Panc1 (cell line): ENCODE data around the gene HMOX1.

ENCODE experiments used
- CTCF ChIP-seq: fragments of 450-650 bp; IDR thresholded peaks from 2 replicates; pipeline ENCODE4 v1.5.1; 2017; ENCODE audit warnings: mild to moderate bottlenecking
- POLR2AphosphoS5 ChIP-seq: IDR thresholded peaks from 2 replicates; pipeline ENCODE4 v1.6.1; 2012; ENCODE audit warnings: mild to moderate bottlenecking, low read depth, low read length, moderate library complexity
- REST ChIP-seq, 2 experiments: IDR thresholded peaks; 2 replicates each; pipeline ENCODE4 v1.6.1; 2011 to 2012; ENCODE audit warnings: low read depth in 2 of 2, control low read depth in 1 of 2, low read length in 1 of 2, mild to moderate bottlenecking in 1 of 2, moderate library complexity in 1 of 2; ENCODE audit not compliant: insufficient read depth in 1 of 2
- TCF7L2 ChIP-seq: IDR thresholded peaks from 2 replicates; pipeline ENCODE4 v1.6.1; 2011; ENCODE audit warnings: mild to moderate bottlenecking, low read depth, low read length, inconsistent platforms

- no peak for TF ChIP-seq CTCF
- no peak for TF ChIP-seq POLR2AphosphoS5
- no peak for TF ChIP-seq REST (IDR thresholded peaks at IDR 0.05; ENCODE audit: insufficient read depth in 1 of 2, low read depth in 2 of 2, low read length in 1 of 2)
- no peak for TF ChIP-seq TCF7L2
Observed at GRCh38 chr22:35439365-35439717, 58.4 kb downstream of the HMOX1 start.
